Activated CD4-positive, alpha-beta T cell treated with anti-CD3 and anti-CD28 coated beads, Interleukin-2, amount 50 U/mL, for 4 hours (primary cell): ENCODE measurements around the gene NEUROD4.

Source experiments
- DNase-seq, 2 experiments: peaks; one replicate each; pipeline ENCODE4 v3.0.0-alpha.2; 2020

The NEUROD4 gene

DNA sequence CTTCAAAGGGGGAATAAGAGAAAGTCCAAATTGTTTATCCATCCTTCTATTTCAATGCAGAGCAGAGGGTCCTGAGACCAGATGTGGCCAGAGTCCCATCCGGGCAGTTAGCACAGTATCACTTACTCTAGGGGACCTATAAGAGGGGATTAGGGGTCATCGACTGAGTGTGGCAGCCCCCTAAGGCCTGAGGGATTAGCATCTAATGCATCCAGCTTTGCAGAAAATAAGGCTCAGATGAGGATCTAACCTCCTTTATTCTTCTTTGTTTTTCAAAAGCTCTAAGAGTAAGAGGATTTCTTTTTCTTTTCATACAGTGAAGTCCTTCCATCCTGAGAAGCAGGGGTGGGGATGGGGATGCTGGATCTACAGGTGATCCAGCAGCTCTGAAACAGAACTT lies 43.5 kb downstream of the NEUROD4 start:
- no peak for DNase-seq

- no peak for DNase-seq
These were observed 45.8 kb downstream of the NEUROD4 start for GRCh38 chr12:55065535-55065934.

DNA sequence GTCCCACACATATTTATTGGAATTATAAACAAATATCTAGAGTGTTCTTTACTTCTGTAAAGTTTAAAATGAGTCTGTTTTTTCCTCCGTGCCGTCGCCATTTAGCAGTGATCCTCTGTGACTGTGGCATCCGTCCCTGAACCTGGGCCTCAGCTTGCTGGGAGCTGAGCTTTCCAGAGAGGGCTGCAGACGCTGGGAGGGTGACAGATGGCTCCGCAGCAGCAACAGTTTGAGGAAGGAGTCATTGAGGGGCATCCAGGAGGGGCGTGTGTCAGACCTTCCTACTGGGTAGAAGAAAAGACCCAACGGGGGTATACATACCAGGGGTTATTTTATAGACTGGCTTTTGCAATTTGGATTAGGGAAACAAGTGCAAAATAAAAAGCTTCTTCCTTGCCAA lies 47.9 kb downstream of the NEUROD4 start:
- DNase-seq, result no peak

DNA sequence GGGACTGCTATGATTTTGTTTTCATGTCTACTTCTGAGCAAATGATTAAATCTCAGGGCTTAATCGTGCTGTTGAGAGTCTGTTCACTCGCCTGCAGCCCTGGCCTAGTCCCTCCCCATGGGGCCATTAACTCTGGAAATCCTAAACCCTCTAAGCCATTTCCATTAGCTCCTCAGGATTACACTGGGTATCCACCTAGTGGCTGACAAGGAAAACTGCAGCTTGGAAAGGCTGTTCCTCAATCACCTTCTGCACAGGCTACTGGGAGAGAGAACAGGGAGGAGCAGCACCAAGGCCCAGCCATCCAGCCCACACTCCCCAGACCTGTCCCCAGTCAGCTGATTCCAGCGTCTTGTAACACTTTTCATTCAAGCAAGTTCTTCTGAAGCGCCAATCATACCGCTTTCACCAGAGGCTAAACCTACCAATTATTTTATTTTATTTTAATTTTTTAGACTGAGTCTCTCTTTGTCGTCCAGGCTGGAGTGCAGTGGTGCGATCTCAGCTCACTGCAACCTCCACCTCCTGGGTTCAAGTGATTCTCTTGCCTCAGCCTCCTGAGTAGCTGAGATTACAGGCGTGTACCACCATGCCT lies 48.7 kb downstream of the NEUROD4 start:
- no peak for DNase-seq

- peak; percentile 77 to 79 for DNase-seq
These were observed 52.3 kb downstream of the NEUROD4 start for GRCh38 chr12:55072083-55072482.

DNA sequence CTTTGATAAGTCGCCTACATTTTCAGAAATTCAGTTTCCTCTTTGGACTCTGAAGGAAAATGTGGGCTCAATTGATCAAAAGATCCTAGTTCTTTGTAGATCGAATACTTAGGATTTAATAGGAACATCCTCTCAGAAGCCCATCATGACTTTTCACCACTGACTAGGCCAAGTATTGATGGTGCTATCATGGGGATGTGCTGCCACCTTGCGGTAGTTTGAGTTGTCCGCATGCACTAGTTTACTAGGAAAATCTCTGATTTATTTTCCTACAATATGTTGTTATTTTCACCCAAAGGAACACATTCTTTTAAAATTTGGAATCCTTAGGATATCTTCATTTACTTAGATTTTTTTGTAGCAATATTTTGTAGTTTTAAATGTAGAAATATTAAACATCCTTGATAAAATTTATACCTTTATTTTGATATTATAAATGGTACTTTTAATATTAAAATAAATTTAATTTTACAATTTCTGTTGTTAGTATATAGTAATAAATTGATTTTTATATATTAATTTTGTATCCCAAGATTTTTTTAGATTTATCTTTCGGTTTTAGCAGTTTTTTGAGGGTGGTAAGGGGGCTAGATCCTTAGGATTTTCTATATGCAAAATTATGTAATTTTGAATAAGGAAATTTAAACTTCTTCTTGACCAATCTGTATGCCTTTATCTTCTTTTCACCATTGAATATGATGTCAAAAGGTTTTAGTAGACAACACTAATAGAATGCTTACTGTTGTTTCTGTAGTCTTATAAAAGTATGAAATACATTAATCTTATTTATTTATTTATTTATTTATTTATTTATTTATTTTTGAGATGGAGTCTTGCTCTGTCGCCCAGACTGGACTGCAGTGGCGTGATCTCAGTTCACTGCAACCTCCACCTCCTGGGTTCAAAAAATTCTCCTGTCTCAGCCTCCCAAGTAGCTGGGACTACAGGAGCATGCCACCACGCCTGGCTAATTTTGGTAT lies 53.6 kb downstream of the NEUROD4 start:
- peak; percentile 75 to 79 for DNase-seq

DNA sequence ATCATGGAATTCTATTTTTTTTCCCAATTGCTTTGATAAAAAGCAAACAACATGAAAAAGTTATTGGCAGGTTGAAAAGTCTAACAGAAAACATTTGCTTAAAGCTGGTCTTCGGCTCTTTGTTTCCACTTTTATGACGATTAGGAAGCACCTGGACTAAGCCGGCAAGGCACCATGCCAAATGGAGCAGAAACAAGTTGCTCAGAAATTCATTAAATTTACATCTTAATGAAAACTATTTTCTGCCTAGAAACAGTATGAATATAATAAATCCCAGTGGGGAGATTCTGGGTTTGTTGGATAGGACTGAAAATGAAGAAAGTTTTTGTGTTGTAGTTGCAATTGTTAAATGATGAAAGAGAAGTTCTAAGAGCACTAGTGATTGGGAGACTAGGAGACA lies 55.0 kb downstream of the NEUROD4 start:
- DNase-seq, result no peak
